NAMALWA (cell line): ENCODE data around the gene TXLNG.

ENCODE experiments used
- DNase-seq: peaks from one replicate; pipeline ENCODE4 v3.0.0-alpha.2; 2015; ENCODE audit warnings: low spot score

TXLNG gene

DNA sequence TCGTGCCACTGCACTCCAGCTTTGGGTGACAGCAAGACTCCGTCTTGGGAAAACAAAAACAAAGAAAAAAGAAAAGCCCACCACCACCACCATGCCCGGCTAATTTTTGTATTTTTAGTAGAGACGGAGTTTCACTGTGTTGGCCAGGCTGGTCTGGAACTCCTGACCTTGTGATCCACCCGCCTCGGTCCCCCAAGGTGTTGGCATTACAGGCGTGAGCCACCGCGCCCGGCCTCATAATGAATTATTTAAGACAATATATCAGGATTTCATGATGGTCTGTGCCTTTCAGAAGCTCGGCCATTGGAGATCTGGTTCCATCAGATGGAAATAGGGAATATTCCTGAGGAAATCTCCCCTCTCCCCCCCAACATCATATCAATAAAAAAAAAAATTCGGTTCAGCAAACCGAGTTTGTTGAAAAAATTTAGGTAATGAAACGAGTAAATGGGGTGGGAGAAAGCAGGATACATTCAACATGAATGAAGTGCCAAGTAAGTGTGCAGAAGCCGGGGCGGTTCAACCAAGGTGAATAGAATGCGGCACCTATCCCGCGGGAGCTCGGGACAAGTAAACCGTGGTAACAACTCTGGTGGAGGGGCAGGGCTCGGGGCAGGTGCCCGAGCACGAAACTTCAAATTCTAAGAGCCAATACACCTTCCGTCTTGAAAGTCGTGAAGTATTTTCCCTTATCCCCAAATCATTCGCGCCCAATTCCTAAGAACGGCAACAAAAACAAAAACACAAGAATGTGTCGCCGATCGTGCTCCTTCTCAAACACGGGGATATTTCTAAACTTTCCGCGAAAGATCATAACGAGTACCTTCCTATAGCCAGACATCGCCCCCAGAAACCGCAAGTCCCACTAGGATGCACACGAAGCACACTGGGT is 773 bp upstream of the TXLNG start:
- DNase-seq = no peak

GRCh38 chrX:16786791-16787735 is 797 bp downstream of the TXLNG start:
- DNase-seq = peak; percentile 45

- DNase-seq = no peak
Observed at GRCh38 chrX:16788477-16788876, 2.2 kb downstream of the TXLNG start.

DNA sequence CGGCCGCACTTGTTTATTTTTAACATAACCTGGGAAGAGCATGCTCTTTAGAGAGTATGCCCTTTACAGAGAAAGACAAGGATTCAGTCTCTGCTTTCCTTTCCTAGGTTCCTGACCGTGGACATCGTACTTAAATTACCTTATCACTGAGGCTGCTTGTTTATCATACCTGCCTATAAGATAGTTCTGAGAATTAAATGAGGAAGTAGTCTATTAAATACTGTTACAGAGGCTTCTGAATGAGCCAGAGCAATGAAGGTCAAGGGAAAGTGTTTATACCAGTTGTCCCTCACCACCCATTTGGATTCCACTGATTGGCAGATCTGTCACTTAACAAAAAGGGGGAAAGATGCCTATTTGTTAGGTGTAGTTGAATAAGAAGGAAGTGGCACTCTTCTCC is 10.0 kb downstream of the TXLNG start:
- no peak for DNase-seq

DNA sequence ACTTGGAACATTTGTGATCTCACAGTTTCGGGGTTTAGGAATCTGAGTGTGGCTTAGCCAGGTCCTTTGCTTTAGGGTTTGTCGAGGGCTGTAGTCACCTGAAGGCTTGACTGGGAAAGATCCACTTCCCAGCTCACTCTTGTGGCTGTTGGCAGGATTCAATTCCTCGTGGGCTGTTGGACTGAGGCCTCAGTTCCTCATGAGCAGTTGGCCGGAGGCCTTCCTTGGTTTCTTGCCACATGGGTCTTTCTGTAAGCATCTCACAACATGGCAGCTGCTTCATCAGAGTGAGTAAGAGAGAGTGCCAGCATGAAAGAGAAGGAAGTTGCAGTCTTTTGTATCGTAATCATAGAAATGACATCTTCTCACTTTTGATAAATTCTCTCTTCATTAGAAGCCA is 11.1 kb downstream of the TXLNG start:
- DNase-seq = no peak

DNA sequence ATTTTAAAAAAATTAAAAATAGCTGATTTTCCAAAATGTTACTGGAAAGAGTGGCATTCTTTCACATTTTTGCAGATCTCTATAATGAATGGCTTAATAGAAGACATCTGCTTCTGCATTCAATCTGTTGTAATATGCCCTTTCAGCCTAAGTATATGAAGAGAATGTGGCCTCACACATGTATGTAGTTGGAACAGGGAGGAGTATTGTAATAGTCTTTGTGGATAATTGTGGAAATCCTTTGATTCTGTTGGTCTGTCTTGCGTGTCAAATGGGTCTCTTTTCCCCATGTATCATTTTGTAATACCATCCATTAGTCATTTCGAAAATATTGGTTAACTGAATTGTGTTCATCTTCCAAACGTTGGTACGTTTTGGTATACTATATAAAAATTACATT is 11.6 kb downstream of the TXLNG start:
- no peak for DNase-seq

DNA sequence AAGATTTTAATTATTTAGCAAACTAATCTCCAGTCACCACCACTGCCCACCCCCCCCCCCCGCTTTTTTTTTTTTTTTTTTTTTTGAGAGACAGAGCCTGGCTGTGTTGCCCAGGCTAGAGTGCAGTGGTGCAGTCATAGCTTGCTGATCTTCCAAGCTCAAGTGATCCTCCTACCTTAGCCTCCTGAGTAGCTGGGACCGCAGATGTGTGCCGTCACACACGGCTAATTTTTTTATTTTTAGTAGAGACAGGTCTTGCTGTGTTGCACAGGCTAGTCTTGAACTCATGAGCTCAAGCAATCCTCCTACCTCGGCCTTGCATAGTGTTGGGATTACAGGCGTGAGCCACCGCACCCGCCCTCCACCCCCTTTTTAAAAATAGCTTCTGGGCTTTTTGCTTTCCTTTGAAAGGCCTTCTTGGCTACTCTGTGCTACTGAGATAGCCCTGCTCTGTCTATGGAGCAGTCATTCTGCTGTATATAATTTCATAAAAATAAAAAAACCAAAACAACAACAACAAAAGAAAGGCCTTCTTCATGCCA is 18.7 kb downstream of the TXLNG start:
- peak; percentile 68 for DNase-seq

DNA sequence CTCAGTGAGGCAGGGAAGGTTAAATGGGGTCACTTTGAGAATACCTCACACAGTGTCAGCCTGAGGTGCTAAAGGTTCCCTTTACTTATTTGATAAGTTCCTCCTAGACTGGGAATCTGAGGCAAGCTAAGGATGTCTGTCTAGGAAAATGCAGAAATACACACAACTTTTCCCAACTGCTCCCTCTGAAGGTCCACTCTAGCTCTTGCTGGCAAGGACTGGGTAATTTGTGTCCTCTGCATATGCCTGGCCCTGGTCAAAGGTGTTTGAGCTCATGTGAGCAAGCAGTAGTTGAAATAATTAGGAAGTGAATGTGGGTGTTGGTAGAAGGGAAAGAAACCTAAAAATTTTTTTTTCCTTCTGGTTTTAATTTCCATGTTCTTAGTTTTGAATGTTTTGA is 21.3 kb downstream of the TXLNG start:
- no peak for DNase-seq

DNA sequence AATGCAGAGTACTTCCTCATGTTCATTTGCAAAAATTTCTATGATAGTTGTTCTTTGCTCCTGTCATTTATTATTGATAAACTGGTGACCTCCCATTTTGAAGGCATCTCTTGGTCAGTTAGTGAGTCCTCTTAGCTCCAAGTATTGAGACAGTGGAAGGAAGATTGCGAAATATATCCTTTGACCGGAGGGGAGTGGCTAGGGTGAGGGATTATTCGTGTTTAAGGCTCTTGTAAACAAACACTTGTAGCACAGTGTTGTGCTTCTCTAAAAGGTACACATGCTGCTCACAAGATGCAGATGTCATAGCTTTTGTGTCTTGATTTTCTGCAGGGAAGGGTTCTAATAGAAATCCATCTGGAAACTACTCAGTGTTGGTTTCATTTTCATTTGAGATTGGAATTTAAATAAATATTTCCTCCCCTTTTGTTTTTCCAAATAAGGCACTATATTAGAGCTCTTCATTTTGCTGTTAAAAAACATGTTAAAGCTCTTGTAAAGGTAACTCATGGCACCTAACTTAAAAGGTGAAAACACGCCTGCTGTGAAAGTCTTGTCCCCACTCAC is 21.8 kb downstream of the TXLNG start:
- no peak for DNase-seq

DNA sequence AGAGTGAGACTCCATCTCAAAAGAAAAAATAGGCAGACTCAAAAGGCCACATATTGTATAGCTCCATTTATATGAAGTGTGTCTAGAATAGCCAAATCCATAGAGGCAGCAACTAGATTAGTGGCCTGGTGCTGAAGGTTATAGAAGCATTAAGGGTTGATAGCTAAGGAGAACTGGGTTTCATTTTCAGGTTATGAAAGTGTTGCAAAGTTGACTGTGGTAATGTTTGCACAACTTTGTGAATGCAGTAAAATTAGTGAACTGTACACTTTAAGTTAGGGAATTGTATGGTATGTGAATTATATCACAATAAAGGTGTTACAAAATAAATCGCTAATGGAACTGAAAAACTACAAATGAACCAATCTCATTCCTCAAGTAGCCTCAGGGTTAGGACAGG is 28.3 kb downstream of the TXLNG start:
- DNase-seq = no peak

GRCh38 chrX:16819634-16820033 is 33.4 kb downstream of the TXLNG start:
- DNase-seq = no peak

DNA sequence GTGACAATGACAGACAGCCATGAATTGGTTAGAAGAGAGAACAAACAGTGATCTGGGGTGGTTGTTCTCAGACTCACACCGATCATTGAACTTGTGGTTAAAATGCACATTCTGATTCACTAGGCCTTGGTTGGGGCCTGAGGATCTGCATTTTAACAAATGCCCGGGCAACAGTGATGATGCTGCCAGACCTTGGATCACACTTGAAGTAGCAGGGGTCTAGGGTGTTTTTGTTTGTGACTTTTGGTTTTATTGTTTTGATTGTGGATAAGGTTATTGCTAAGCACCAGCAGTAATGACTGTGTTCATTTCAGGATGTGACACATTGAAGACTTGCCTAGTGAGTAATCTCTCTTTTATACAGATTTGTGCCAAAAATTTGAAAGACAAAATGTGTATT is 36.5 kb downstream of the TXLNG start:
- DNase-seq = no peak

DNA sequence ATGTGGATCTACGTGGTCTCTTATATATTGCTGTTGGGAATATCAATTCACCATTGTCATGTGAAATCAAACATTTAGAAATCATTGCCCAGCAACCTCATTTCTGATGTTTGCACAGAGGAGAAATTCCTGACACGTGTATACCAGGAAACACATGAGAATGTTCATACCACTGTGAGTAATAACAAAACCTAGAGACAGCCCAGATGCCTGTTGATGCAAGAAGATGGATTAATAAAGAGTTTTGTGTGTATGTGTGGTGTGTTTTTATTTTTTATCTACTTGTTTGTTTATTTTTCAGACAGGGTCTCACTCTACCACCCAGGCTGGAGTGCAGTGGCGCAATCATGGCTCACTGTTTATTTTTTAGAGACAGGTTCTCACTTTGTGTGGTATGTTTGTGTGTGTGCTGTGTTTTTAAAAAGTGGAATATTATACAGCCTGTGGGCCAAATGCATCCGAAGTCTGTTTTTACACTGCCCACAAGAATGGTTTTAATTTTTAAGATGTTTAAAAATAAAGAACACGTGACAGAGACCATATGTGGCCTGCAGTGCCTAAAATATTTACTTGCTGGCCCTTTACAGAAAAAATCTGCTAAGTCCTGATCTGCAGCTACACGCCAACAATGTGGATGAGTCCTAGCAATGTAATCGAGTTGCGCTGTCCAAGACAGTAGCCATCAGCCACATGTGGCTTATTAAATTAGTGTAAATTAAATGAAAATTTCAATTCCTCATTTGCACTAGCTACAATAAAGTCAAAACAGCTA is 39.2 kb downstream of the TXLNG start:
- DNase-seq = no peak

GRCh38 chrX:16826207-16826606 is 39.9 kb downstream of the TXLNG start:
- peak; percentile 47 for DNase-seq

DNA sequence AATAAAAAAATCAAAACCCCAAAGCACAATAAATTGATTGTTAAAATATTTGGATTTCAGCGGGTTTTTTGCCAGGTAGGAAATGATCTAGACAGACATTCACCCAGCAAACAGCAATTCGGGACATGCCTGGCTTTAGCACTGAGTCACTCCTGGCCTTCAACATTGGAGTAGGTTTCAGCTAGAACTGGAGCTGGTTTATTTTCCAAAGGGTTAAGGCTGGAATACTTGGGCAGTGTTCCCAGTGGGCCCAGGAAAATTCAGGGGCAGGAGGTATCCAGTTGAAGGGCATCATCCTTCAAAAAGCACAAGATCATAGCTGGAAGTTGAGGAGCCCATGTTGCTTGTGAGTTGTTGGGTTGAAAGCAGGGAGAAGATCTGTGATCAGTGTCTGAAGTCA is 41.0 kb downstream of the TXLNG start:
- DNase-seq = no peak

- DNase-seq = no peak
Observed at GRCh38 chrX:16828124-16828908, 42.0 kb downstream of the TXLNG start.

GRCh38 chrX:16832301-16832700 is 46.0 kb downstream of the TXLNG start:
- no peak for DNase-seq

- DNase-seq = no peak
Observed at GRCh38 chrX:16834806-16835205, 48.5 kb downstream of the TXLNG start.

DNA sequence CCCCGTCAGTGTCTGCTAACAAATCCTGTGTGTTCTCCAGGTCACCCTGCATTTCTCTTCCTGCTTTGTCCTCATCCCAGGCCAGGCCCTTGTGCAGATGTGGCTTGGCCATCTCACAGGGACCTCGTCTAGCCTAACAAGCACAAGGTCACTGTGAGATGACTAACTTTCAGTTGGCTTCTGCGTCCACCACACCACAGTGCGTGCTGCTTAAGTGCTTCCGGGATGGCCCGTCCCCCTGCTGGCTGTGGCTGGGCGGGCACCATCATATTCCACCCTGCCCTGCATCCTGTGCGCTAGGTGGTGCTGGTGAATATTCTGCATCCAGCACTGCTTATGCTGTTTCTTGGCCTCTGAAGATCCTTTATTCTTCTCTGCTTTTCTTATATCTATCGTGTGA is 50.1 kb downstream of the TXLNG start:
- peak; percentile 15 for DNase-seq

DNA sequence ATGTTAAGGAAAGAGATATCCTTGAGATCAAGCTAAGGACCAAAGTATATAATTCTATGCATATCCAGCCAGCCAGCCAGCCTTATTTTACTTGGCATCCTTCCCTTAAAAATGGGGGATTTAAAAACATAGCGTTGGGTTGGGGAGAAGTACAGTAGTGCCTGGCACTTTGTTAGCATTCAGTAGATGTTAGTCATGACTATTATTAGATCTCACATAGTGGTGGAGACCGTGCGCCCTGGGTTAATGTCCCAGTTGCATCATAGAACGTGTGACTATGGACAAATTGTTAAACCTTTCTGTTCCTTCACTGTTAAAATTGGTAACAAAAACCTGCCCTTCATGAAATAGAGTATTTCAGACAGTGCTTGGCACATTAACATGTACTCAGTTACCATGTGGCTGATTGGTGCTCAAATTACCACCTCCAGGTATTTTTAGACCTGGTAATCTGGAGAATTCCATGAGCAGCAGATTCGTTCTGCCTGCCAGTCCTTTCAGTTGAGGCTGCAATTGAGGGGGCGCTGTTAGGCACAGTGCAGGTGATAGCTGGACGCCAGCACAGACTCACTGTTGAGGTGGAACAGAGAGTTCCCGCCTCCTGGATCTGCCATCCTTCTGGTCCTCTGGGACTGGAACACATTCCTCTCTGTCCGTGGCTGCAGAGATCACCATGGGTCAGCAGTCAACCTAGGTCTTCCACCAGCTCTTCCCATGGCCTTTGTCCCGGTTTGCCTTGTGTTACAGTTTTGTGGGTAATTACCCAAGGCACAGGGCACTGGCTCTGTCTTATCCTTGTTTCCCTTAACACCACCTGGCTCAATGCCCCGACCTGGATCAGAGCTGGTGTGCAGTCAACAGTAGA is 52.2 kb downstream of the TXLNG start:
- no peak for DNase-seq
